Keratinocyte (primary cell): ENCODE measurements around the gene HERC2. TPM values are rescaled to one million over a fixed set of nuclear protein-coding genes. Genes with fewer than 3 reads are reported as not detected.

Experiments used
- DNase-seq: peaks from one replicate; pipeline ENCODE4 v3.0.0-alpha.2; 2011; ENCODE audit warnings: low read depth, missing footprints, low spot score
- FAIRE-seq: peaks from 2 replicates; lab custom pipeline; 2011; peaks lifted over from hg19 to GRCh38; lab: Jason Lieb, UNC
- H2AFZ ChIP-seq: 2 replicates; pipeline ENCODE4 v1.6.0; 2012; ENCODE audit warnings: low read length, control low read depth, inconsistent platforms; ENCODE audit not compliant: control insufficient read depth
- H3K27ac ChIP-seq: 2 replicates; pipeline ENCODE4 v1.5.1; 2011; ENCODE audit warnings: low read length; ENCODE audit not compliant: control insufficient read depth, insufficient read depth
- H3K27me3 ChIP-seq: 3 replicates; pipeline ENCODE4 v1.6.0; 2011; ENCODE audit warnings: low read length; ENCODE audit not compliant: control insufficient read depth, insufficient read depth; ENCODE audit errors: extremely low read depth
- H3K36me3 ChIP-seq, 2 experiments: 2 replicates in 1 of 2; 3 replicates in 1 of 2; pipeline ENCODE4 v1.5.1; 2011; ENCODE audit warnings: low read length in 2 of 2, mild to moderate bottlenecking in 1 of 2; ENCODE audit not compliant: control insufficient read depth in 2 of 2, insufficient read depth in 2 of 2; ENCODE audit errors: extremely low read depth in 1 of 2
- H3K4me1 ChIP-seq: 3 replicates; pipeline ENCODE4 v1.5.1; 2011; ENCODE audit warnings: low read length; ENCODE audit not compliant: control insufficient read depth, insufficient read depth; ENCODE audit errors: extremely low read depth
- H3K4me2 ChIP-seq: 3 replicates; pipeline ENCODE4 v1.6.0; 2011; ENCODE audit warnings: low read depth, low read length; ENCODE audit not compliant: control insufficient read depth, insufficient read depth; ENCODE audit errors: extremely low read depth
- H3K4me3 ChIP-seq, 3 experiments: fragments of 200-600 bp in 1 of 3; sonication (generic) in 1 of 3; 2 replicates in 2 of 3; 3 replicates in 1 of 3; pipeline ENCODE4 v1.5.1; 2011 to 2016; ENCODE audit warnings: low read length in 3 of 3, mild to moderate bottlenecking in 3 of 3, control low read depth in 2 of 3, inconsistent platforms in 1 of 3, low read depth in 1 of 3, mixed read lengths in 1 of 3, mixed run types in 1 of 3, moderate library complexity in 1 of 3; ENCODE audit not compliant: control insufficient read depth in 2 of 3, insufficient read depth in 2 of 3; ENCODE audit errors: extremely low read depth in 1 of 3
- H3K79me2 ChIP-seq: 2 replicates; pipeline ENCODE4 v1.6.0; 2012; ENCODE audit warnings: low read length; ENCODE audit not compliant: control insufficient read depth, insufficient read depth
- H3K9ac ChIP-seq: 3 replicates; pipeline ENCODE4 v1.6.0; 2011; ENCODE audit warnings: low read length; ENCODE audit not compliant: control insufficient read depth, insufficient read depth; ENCODE audit errors: extremely low read depth
- H3K9me1 ChIP-seq: 3 replicates; pipeline ENCODE4 v1.6.0; 2011; ENCODE audit warnings: low read length; ENCODE audit not compliant: control insufficient read depth, insufficient read depth; ENCODE audit errors: extremely low read depth
- H3K9me3 ChIP-seq: 2 replicates; pipeline ENCODE4 v1.5.1; 2012; ENCODE audit warnings: low read depth, low read length; ENCODE audit not compliant: control insufficient read depth
- H4K20me1 ChIP-seq: 3 replicates; pipeline ENCODE4 v1.6.0; 2011; ENCODE audit warnings: low read length; ENCODE audit not compliant: control insufficient read depth, insufficient read depth; ENCODE audit errors: extremely low read depth
- CTCF ChIP-seq, 3 experiments: IDR thresholded peaks in 1 of 3; conservative IDR thresholded peaks in 1 of 3; optimal IDR thresholded peaks in 1 of 3; 2 replicates in 2 of 3; 3 replicates in 1 of 3; pipeline versions ENCODE3 to v1.5.1; 2011; ENCODE audit warnings: low read length in 3 of 3, mild to moderate bottlenecking in 3 of 3, moderate library complexity in 2 of 3, control low read depth in 1 of 3, inconsistent platforms in 1 of 3; ENCODE audit not compliant: insufficient read depth in 2 of 3; ENCODE audit errors: extremely low read depth in 1 of 3
- EZH2 ChIP-seq: IDR thresholded peaks from one replicate; pipeline ENCODE4 v1.6.1; 2012; ENCODE audit warnings: inconsistent platforms, mild to moderate bottlenecking, low read length, moderate library complexity
- dilution Hi-C: fragments of 300-500 bp; cut with MboI; formaldehyde crosslinking; loops from one replicate; pipeline ENCODE4 v1.7.0; 2020; ENCODE audit warnings: low sequenced_read_pairs; ENCODE audit not compliant: extremely low pct_ligation_motif_present
- polyA plus RNA-seq, 5 experiments: library from polyadenylated mRNA; depleted of rRNA in 3 of 5; stranded (reverse) in 3 of 5; stranded (forward) in 1 of 5; unstranded in 1 of 5; fragments of >200 nt; gene quantifications; 1 replicate in 1 of 5; 2 replicates in 3 of 5; 3 replicates in 1 of 5; pipeline versions ENCODE4 v1.2.1 to v1.2.3, GENCODE V29; 2011 to 2012; ENCODE audit warnings: missing spikeins in 2 of 5, low read depth in 1 of 5, low replicate concordance in 1 of 5

The HERC2 gene
- polyA plus RNA-seq, 1 donor (not counting 4 experiments of a cell fraction or from before 2014, with no cell fraction given), result 12.4 TPM

- no peak overlapping the region for H3K4me3 ChIP-seq
- peaks cover 2% of the 10 kb centered on the region for H3K9me3 ChIP-seq
- H2AFZ ChIP-seq, result no peak overlapping the region
- no peaks in the 10 kb centered on the region for H3K9me1 ChIP-seq
- dilution Hi-C loops, result no loop called here
- no peaks in the 10 kb centered on the region for H3K36me3 ChIP-seq
- no peaks in the 10 kb centered on the region for H3K79me2 ChIP-seq
- no peak overlapping the region for H3K9ac ChIP-seq
- no peak overlapping the region for H3K27ac ChIP-seq
- FAIRE-seq (no peak), DNase-seq (no peak)
- H3K27me3 ChIP-seq, result no peaks in the 10 kb centered on the region
- TF ChIP-seq EZH2, result no peak
- no peak for TF ChIP-seq CTCF (optimal IDR thresholded peaks at IDR 0.05 in 1 of 3, IDR thresholded peaks at IDR 0.05 in 1 of 3, conservative IDR thresholded peaks at IDR 0.05 in 1 of 3; ENCODE audit: extremely low read depth in 1 of 3, insufficient read depth in 2 of 3, low read length in 3 of 3)
- no peaks in the 10 kb centered on the region for H4K20me1 ChIP-seq
- no peak overlapping the region for H3K4me2 ChIP-seq
- no peaks in the 10 kb centered on the region for H3K4me1 ChIP-seq
Observed at GRCh38 chr15:28082891-28083684, 238.9 kb downstream of the HERC2 start.

- Histone ChIP-seq H3K4me3 (no peak overlapping the region), H3K9me3 (peaks cover 2% of the 10 kb centered on the region), H3K9me1 (no peaks in the 10 kb centered on the region), H3K27ac (no peak overlapping the region), H3K79me2 (no peaks in the 10 kb centered on the region), H2AFZ (no peak overlapping the region), H3K4me1 (no peaks in the 10 kb centered on the region), H3K9ac (no peak overlapping the region), H3K36me3 (no peaks in the 10 kb centered on the region), H3K4me2 (no peak overlapping the region), H4K20me1 (no peaks in the 10 kb centered on the region), H3K27me3 (no peaks in the 10 kb centered on the region)
- no peak for TF ChIP-seq CTCF (optimal IDR thresholded peaks at IDR 0.05 in 1 of 3, IDR thresholded peaks at IDR 0.05 in 1 of 3, conservative IDR thresholded peaks at IDR 0.05 in 1 of 3; ENCODE audit: extremely low read depth in 1 of 3, insufficient read depth in 2 of 3, low read length in 3 of 3)
- TF ChIP-seq EZH2, result no peak
- no peak for FAIRE-seq
- dilution Hi-C loops, result no loop called here
- DNase-seq, result no peak
Observed at GRCh38 chr15:28081594-28081993, 240.4 kb downstream of the HERC2 start.
